ENCODE measurements around the gene TSHR. TPM values are rescaled to one million over a fixed set of nuclear protein-coding genes. Genes with fewer than 3 reads are reported as not detected.

The TSHR gene
- total RNA-seq, 1 donor from 2014 or later, result not detected

DNA sequence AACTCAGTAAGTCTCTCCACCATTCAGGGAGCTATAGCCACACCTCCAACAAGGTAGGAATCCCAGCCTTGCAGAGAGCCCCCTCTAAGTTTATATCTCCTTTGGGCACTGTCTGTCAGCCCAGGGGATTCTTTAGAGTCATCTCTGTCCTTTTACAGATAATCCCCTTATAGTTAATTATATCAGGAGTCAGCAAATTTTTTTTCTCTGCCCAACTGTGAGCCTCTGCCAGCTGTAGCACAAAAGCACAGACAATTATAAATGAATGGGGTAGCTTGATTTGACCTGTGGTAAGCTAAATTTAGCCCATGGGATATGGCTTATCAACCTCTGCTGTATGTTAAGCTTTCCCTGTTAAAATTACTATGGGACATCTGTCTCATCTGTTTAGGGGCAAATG is 22.1 kb upstream of the TSHR start:
- no peaks in the 10 kb centered on the region for H3K27me3 ChIP-seq (ENCODE audit: control insufficient read depth, insufficient read depth, low read length)
- DNase-seq (ENCODE audit: low read depth), result no peak
- no peak overlapping the region for H3K4me3 ChIP-seq (ENCODE audit: low read depth, low read length)
- H3K36me3 ChIP-seq (ENCODE audit: control insufficient read depth, insufficient read depth, low read length), result no peaks in the 10 kb centered on the region
- TF ChIP-seq, protein P1, sequence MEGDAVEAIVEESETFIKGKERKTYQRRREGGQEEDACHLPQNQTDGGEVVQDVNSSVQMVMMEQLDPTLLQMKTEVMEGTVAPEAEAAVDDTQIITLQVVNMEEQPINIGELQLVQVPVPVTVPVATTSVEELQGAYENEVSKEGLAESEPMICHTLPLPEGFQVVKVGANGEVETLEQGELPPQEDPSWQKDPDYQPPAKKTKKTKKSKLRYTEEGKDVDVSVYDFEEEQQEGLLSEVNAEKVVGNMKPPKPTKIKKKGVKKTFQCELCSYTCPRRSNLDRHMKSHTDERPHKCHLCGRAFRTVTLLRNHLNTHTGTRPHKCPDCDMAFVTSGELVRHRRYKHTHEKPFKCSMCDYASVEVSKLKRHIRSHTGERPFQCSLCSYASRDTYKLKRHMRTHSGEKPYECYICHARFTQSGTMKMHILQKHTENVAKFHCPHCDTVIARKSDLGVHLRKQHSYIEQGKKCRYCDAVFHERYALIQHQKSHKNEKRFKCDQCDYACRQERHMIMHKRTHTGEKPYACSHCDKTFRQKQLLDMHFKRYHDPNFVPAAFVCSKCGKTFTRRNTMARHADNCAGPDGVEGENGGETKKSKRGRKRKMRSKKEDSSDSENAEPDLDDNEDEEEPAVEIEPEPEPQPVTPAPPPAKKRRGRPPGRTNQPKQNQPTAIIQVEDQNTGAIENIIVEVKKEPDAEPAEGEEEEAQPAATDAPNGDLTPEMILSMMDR (IDR thresholded peaks at IDR 0.05; ENCODE audit: insufficient read depth, low read length, poor library complexity, severe bottlenecking), result no peak

DNA sequence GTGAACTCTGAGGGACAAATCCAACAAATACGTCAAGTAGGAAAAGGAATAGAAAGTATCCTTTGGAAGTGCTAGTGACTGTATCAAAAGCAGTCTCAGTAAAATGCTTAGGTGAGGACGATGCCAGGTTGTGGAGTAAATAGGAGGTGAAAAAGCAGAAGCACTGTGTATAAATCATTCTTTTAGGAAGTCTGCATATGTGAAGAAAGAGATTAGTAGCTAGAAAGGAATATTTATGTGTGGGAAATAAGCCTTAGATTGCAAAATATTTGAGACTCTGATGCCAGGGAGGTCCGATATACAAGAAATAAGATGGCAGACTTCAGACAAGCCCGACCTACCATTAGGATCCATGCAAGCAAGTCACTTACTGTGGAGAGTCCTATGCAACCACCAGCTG is 21.7 kb upstream of the TSHR start:
- no peaks in the 10 kb centered on the region for H3K27me3 ChIP-seq (ENCODE audit: control insufficient read depth, insufficient read depth, low read length)
- no peaks in the 10 kb centered on the region for H3K36me3 ChIP-seq (ENCODE audit: control insufficient read depth, insufficient read depth, low read length)
- no peak overlapping the region for H3K4me3 ChIP-seq (ENCODE audit: low read depth, low read length)
- DNase-seq (ENCODE audit: low read depth), result no peak
- TF ChIP-seq, protein P1 (IDR thresholded peaks at IDR 0.05; ENCODE audit: insufficient read depth, low read length, poor library complexity, severe bottlenecking), result no peak

DNA sequence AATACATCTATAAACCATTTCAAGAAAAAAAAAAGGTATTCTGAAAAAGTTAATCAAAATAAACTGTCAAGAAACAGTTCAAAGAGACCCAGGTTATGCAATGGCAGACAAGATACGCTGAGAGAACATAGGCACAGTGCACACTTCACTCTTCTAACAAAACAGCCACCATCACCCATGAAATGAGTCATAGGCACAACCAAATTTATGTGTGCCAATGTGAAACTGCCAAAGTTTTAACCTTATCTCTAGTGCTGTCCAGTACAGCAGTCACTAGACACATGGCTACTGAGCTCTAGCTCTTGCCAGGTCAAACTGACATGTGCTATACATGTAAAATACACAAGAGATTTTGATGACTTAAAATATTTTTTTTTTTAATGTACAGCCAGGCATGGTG is 15.3 kb upstream of the TSHR start:
- TF ChIP-seq, protein P1 (IDR thresholded peaks at IDR 0.05; ENCODE audit: insufficient read depth, low read length, poor library complexity, severe bottlenecking), result no peak
- no peaks in the 10 kb centered on the region for H3K36me3 ChIP-seq (ENCODE audit: control insufficient read depth, insufficient read depth, low read length)
- no peak for DNase-seq (ENCODE audit: low read depth)
- no peak overlapping the region for H3K4me3 ChIP-seq (ENCODE audit: low read depth, low read length)
- H3K27me3 ChIP-seq (ENCODE audit: control insufficient read depth, insufficient read depth, low read length), result no peaks in the 10 kb centered on the region

DNA sequence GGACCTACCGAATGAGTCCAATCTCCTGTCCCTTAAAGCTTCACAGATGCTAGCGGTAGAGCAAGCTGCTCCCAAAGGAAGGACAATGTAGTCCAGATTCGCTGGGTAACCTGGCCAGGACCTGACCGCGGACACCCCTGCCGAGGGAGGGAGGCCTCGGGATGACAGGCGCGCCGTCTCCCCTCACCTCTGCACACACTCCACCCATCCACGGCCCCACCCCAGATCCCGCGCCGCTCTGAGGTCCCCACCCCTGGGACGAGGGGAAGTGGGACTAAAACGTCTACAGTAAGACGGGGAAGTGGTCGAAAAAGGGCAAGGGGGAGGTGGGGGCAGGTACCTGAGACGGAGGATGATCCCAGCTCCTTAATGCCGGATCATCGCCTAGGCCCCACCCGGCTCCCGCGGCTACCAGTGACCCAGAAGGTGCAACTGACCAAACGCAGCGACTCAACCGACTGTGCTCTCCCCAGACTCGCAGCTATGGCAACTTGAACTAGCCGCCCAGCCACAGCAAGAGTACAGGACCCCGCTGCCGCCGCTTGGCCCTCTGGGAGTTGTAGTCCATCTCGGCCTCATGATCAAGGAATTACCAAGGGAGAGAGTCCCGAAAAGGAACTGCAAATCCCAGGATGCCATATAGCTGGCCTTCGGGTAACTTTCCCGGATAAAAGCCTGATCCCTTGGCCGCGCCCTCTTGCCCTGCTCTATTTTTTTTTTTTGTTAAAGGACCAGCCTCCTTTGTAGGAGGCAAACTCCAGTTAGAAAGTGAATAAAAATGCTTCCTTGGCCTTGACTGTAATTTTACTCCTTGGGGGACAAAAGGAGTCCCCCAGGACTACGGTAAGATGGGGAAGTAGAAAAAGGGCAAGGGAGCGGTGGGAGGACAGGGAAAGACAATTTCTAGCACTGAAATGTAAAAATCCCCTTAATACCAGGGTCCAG is 13.9 kb upstream of the TSHR start, which contains the start of gene CEP128:
TSS of gene CEP128 (minus strand) at position 498 of the 945 bp plus-strand sequence.
- Histone ChIP-seq H3K27me3 (ENCODE audit: control insufficient read depth, insufficient read depth, low read length) (no peaks in the 10 kb centered on the region), H3K4me3 (ENCODE audit: low read depth, low read length) (peak within 1 kb of the TSS; percentile 77), H3K36me3 (ENCODE audit: control insufficient read depth, insufficient read depth, low read length) (no peaks in the 10 kb centered on the region)
- peak; percentile 97 for DNase-seq (ENCODE audit: low read depth)
- TF ChIP-seq, protein P1 (IDR thresholded peaks at IDR 0.05; ENCODE audit: insufficient read depth, low read length, poor library complexity, severe bottlenecking), result no peak

DNA sequence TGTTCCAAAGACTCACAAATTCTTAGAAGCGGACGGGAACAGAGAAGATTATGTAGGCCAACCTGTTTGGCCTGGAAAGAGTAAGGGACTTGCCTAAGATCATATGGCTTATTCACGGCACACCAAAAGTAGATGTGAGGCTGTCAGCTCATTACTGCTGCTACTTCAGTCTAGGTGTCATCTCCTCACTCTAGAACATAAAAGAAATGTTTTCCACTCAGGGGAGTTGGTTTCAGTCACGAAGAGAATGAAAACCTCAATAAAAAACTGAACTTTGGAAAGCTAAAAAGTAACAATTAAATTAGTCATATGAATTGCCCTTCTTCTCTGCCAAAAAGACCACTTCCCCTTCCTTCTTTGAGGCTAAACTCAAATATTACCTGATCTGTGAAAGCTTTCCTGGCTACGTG is 13.2 kb upstream of the TSHR start:
- no peaks in the 10 kb centered on the region for H3K36me3 ChIP-seq (ENCODE audit: control insufficient read depth, insufficient read depth, low read length)
- H3K27me3 ChIP-seq (ENCODE audit: control insufficient read depth, insufficient read depth, low read length), result no peaks in the 10 kb centered on the region
- DNase-seq (ENCODE audit: low read depth), result no peak
- TF ChIP-seq, protein P1 (IDR thresholded peaks at IDR 0.05; ENCODE audit: insufficient read depth, low read length, poor library complexity, severe bottlenecking), result no peak
- H3K4me3 ChIP-seq (ENCODE audit: low read depth, low read length), result peak overlapping the region; percentile 34
